Muscle of back (tissue), 11 donors: ENCODE data around the gene SLC37A1. TPM values are rescaled to one million over a fixed set of nuclear protein-coding genes. Genes with fewer than 3 reads are reported as not detected.

Experiments used
- DNase-seq, 3 donors: peaks; one replicate each; pipeline versions ENCODE4 v3.0.0 to v3.0.0-alpha.2; 2013
- polyA plus RNA-seq, 10 donors: library from polyadenylated mRNA; unstranded; fragments of 120-200 nt; gene quantifications; one replicate each; pipeline ENCODE4 v1.2.1, GENCODE V29; 2013; ENCODE audit not compliant: insufficient read length in 10 of 10

The SLC37A1 gene
- polyA plus RNA-seq, 10 donors, result 1.9 to 3.2 (median 2.6) TPM

DNA sequence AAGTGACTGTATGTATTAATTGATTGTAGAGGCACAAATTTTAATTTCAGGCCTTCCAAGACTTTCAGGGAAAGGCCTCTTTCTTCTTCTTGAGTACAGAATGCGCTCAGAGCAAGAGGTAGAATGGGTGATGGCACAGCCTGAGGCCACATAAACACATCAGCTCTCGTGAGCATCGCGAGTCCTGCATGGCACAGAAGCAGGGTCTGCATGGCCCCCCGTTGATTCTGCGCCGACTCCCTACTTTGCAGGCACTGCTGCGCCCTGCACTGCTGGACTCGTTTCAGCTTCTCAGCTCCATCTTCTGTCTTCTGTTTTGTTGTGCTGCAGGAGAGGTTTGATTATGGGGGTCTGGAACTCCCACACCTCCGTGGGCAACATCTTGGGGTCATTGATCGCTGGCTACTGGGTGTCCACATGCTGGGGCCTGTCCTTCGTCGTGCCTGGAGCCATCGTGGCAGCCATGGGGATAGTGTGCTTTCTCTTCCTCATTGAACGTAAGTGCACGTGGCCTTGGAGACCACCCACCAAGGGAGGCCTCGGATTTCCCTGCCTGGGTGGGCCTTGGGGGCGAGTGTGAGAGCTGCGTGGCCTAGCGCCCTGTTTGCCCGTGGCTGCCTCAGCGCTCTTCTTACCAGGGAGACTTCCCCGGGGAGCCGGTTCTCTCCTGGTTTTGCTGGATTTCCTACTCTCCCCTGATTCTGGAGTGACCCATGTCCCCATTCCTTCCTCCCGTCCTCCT, 29.6 kb downstream of the SLC37A1 start:
- DNase-seq, result no peak

DNA sequence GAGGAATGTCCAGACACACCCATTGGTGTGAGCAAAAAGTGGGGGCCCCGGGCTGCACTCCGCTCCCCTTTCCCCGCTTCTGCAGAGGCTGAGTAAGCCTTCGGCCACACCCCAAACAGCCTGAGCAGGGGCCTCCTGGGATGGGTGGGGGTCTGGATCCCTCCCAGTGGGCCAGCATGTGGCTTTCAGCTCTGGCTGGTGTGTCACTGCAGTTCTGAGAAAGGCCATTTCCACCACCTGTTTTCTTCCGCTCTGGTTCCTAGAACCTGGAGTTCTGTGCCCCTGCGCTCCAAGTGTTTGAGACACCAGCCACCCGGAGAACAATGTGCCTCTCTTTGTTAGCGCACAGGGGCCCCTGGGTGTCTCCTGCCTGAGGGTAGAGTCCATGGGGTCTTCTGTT, 30.9 kb downstream of the SLC37A1 start:
- DNase-seq, result no peak

DNA sequence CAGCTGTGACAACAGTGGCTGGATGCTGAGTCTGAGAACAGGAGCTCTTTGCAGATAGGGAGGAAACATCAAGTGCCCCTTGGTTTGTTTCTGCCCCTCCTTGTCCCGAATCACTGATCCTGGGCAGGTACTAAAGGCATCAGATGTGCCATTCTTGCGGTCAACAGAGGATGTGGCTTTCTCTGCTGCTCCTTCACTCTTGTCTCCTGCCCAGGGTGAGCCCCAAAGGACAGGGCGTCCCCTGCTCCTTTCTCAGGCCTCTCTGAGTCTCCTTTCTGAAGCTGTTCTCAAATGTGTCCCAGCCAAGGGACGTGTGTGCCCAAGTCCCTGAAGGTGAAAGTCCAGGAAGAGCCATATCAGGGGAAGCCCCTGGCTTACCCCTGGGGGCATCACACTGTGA, 31.7 kb downstream of the SLC37A1 start:
- DNase-seq, result no peak

DNA sequence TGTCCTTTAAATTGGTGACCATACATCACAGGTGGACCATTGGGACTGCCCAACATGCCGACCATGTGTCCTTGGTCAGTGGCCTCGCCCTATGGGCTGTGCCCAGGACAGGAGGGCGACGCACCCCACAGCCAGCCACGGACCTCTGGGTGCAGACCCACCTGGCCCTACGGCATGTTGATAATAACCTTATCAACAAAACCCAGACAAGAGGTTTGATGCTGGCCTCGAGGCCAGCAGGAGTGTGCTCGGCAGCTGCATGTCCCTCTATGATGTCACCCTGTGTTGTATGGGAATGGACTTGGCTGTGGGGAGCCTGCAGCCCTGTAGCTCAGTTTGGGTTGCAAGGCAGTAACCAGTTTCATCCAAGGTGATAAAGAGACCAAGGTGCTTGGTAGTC, 32.1 kb downstream of the SLC37A1 start:
- no peak for DNase-seq

DNA sequence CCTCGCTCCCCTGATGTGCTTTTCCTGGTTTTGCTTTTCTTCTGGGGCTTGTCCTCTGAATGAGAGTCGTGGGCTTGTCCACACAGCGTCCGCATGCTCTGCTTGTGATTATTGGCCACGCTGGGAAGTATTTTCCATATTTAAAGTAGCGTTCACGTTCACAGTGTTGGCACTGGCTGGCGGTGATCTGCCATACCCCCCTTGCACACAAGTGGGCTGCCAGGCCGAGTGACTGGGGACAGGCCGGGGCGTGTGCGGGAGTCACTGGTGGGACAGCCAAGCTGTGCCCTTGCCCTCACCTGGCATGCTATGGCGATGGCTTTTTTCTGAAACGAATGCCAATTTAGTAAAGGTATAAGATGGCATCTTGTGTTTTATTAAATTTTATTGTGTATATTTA, 32.8 kb downstream of the SLC37A1 start:
- DNase-seq, result no peak

DNA sequence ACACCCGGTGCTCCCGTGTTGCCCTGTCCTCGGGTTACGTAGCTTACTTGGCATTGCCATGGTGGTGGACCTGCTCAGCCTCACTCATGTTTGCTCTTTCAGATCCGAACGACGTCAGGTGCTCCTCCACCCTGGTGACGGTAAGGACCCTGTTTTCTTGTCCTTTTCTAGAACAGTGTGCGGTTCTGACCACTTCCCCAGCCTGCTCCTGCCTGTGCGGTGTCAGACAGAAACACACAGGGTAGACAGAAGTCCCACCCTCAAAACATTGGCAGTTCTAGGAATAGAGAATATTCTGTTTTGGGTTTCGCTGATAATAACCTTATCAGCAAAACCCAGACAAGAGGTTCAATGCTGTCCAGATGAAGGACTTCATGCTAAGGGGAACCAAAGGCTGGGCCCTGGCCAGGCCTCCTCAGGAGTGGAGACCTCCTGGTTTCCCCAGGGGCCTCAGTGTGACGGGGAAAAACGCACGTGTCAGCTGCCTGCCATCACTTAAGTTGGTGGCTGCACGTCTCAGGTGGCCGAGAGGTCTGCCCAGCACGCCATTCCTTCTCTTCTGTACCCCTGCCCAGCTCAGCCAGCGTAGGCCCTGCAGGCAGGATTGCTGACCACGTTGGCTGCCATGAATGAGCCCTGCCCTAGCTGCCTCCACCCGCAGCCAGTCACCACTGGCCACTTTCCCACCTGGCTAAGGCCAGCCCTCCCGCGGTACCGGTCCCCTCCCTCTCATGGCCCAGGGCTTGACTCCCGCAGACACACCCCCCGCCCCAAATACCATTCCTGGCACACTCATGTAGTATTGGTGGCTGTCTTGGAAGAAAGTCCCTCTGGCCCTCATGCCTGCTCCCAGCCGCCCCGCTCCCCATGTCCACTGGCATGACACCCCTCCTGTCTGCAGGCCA, 33.6 kb downstream of the SLC37A1 start:
- no peak for DNase-seq

DNA sequence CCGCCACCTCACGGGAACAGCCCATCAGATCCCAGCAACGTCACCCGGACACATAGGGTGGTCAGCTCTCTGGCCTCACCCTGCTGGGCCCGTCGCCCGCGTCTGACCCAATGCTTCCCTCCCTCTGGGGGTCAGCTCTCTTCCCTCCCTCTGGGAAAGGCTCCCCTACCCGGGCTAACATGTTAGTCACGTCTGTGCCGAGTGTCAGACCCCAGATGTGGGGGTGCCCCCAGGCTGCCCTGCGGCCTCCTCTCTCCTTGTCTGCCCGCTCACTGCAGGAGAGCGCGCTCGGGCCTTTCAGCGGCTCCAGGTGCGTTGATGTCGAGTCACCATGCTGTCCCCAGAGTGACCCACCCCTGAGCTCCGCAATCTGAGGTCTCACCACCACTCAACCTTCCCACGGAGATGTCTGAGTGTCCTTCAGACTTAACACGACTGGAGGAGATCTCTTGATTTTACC, 34.3 kb downstream of the SLC37A1 start:
- no peak for DNase-seq

DNA sequence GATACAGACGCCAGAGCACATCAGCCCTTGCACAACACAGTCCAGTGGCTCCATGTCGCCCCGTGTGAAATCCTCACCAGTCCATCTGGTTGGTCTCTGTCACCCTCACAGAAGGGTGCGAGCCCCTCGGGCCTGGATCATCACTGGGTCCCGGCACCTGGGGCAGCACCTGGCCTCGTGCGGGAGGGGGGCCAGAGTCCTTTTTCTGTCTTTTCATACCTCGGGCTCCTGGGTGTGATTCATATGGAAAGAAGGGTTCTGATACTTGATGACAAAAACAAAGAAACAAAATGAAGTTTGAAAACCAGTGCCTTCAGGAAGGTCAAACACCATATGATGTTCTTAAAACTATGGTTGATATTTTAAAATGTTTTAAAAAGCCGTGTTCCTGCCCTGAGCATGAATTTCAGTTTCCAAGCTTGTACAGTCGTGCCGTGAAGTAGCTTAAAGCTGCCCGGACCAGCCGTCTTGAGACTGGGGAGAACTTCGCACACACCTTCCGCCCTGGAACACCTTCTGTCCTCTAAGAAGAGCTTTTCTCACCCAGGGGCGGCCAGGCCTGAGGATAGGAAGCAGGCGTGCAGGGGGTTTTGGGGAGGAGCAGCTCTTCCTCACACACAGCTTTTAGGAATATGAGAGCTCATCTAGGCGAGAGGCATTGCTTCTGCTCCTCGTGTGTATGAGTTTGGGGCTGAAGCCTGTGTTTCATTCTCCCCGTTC, 35.2 kb downstream of the SLC37A1 start:
- no peak for DNase-seq

DNA sequence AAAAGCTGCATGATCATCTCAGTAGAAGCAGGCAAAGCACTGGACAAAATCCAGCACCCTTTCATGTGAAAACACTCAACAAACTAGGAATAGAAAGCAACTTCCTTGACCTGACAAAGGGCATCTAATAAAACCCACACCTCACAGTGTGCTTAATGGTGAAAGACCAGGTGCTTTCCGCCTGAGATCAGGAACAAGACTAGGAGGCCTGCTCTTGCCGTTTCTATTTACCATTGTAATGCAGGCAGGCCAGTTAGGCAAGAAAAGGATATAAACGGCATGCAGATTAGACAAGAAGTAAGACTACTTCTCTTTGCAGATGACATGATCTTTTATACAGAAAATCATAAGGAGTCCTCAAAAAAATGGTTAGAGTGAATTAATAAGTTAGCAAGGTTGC, 37.2 kb downstream of the SLC37A1 start:
- no peak for DNase-seq

DNA sequence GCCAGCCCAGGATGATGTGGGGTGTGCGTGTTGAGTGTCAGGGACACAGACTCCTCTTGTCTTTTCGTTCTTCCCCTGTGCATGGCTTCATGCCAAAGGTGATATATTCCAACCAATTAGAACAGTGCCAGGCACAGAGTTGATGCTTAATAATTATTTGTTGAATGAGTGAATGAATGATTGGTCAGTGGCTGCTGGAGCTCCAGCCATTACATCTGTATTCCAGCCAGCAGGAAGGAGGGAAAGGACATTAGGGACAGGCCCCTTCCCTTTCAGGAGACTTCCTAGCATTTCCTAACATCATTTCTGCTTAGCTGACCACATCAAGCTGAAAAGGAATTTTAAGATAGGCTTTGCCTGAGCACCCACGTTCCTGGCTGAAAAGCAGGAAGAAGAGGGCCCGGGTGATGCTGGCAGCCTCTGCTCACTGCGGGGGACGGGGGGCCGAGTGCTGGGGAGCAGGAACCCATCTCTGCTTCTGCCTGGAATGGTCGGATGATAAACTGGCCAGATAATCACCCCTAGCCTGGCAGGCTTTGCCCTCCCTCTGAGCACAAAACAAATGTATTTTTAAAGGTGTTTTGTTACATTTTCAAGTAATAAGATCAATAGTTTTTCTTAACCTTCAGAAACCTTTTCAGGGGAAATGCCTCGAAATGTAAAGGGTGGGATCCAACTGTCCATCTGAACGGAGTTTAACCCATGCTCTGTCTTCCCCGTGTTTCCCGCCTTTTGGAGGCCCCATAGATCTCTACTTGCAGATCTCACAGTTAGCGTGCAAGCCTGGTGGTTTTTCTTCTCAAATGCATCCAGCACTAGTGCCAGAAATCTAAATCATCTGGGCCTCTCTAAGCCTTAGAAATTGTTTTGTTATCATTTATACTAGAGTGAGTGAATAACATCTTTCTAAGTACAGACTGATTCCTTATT, 39.0 kb downstream of the SLC37A1 start:
- DNase-seq, result no peak

DNA sequence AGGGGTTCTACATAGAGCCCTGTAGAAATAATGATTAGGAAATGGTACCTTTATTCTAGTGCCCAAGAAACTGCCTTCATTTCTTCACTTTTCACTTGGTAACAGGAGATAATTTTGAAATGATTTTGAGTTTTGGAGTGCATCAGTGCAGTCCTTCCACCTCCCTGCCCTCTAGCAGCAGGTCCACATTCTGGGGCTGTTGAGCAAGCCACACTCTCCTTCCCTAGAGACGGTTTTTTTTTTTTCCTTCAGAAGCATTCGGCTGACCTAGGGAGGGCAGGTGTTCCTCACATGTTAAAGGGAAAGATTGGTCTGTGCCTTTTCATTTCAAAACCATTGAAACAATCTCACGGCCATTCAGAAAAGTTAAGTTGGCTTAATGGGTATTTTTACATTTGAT, 39.8 kb downstream of the SLC37A1 start:
- no peak for DNase-seq

DNA sequence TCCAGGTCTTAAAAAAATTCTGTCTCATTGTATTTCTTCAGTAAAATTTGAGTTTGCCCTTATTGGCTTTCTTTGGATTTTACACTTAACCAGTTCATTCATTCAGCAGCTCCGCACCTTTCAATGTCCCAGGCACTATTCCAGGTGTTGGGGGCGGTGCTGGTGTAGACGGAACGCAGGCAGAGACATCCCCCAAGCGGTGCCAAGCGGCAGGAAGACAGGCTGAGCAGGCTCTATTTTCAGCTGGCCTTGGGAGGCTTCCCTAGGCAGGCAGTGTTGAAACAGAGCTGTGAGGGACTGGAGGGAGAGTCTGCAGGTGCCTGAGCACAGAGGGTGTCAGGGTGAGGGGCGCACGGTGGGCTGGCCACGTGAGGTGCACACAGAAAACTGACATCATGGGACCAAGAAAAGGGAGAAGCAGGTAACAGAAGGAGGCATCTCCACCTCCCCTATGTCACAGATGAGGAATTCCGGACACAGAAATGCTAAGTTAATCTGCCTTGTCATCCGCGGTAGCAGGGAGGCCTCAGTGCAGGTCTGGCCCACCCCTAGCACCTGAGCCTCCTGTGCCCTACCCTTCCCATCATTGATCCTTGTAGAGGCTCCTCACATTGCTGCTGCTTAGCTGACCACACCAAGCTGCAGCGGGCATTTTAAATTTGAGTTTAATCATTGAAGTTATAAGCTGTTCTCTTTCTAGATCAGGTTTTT, 40.8 kb downstream of the SLC37A1 start:
- DNase-seq, result no peak

DNA sequence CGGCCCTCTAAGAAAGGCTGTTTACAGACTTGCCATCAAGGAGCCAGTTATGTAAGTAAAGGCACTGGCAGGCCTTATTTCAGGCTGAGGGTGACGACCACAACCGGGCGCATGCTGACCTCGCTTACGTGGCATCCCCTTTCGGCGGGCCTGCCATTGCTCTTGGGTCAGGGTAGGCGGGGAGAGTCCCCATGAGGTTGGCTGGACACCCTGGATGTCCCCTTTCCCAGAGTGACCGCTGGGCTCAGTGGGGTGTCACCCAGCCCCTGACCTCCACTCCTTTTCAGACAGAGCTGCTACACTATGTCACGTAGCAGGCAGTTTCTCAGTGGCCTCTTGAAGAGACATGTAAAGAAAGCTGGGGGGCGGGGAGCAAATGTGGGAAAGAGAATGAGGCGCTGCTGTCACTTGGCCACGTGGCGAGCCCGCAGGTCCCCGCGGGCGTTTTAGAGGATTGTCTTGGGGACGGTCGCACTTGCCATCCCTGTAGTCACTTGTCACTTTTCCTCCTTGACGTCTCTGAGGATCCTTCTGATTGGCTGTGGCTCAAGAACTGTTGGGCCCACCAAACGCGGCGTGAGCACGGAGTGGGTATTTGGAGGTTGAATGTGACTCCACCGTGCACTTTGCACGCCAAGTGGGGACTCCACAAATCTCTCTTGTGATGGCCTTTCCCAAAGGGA, 42.2 kb downstream of the SLC37A1 start:
- no peak for DNase-seq

DNA sequence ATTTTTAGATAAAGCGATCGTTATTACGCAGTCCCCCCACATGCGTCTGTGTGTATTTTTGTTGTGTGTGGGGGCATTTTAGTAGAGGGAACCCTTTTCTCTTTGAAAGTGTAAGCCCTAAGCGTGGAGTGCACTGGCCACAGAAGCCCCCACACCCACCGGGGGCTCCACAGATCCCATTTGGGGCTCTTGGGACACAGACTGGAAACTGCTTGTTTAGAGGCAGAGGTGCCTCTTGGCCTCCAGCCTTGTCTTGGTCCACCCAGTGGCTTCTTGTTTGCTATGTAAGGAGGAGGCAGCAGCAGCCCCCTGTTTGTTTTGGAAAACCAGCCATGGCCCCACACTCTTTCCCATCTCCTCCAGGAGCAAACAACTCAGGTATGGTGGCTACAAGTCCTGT, 42.8 kb downstream of the SLC37A1 start:
- DNase-seq, result no peak

DNA sequence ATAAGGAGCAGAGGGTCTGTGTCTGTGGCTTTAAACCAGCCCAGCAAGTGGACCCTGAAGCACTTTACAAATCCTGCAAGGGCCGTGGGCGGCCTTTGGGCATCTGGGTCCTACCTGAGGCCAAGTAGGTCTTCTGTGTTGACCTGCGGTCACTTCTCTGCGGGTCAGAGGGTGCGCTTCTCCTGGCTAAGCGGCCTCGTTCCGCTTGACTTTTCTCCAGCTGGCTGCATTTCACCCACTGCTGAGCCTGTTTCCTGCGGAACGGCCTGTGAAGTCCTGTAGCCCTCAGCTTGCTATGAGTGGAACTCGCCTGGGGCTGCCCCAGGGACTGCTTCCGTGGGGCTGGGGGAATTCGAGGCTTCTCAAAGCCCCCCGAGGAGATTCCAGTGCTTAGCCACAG, 43.3 kb downstream of the SLC37A1 start:
- no peak for DNase-seq

DNA sequence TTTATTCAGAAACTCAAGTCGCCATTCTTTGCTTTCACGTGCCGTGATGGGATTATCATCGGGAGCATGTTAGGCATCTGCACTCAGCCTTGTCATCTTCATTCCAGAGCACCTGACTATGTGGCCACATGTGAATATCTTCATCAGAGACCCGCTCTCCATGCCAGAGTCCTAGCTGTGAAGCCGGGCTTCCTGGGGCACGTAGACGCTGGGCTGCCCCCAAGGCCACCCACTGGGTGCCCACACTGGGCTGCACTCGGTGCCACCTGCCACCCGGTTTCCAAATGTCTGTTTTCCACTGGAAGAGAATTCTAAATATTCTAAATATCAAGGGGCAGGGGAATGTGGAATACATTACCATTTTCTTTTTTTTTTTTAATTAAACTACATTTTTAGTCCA, 43.8 kb downstream of the SLC37A1 start:
- no peak for DNase-seq

DNA sequence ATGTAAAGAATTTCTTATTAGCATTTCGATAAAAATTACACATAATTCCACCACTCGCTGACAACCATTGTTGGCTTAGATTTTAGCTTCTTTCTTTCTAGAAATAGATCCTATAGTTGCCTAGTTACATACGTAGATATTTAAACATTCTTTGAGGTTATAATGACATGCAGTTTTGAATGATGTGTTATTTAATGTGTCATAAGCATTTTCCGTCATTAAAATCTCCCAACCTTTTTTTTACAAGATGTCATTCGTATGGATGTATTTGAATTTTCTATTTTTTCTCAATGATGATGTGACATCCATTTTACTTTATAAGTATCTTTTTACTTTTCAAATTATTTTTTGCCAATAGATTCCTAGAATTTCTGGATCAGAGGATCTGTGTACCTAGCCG, 44.7 kb downstream of the SLC37A1 start:
- no peak for DNase-seq

DNA sequence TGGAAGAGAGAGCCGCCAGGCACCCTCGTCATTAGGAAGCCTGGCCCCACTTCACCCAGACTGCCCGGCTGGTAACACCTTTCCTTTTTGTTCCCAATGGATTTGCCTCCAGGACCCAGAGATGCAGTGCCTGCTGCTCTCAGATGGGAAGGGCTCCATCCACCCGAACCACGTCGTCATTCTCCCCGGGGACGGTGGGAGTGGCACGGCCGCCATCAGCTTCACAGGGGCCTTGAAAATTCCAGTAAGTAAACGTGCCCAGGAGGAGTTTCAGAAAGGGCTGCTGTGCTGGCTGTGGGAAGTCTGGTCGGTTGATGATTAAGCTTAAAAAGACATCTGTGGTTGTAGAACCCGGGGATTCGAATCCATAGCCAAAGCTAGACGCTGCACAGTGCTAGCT, 45.2 kb downstream of the SLC37A1 start:
- DNase-seq, result no peak

DNA sequence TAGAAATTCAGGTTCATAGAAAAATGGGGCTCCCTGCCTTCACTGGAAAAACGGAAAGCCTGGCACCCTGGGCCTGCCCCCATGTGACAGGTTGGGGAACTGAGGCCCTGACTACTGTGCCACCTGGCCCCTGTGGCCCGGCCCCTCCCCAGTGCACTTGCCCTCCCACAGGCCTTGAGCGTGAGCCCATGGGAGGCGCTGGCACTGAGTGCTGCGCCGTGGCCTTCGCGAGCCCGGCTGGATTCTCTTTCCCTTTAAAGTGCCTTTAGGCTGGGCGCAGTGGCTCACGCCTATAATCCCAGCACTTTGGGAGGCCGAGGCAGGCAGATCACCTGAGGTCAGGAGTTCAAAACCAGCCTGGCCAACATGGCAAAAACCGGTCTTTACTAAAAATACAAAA, 45.7 kb downstream of the SLC37A1 start:
- DNase-seq, result no peak
